ENCODE measurements around the gene ATP10A. TPM values are rescaled to one million over a fixed set of nuclear protein-coding genes. Genes with fewer than 3 reads are reported as not detected.

Gene ATP10A
- total RNA-seq, 1 donor from 2014 or later: not detected

DNA sequence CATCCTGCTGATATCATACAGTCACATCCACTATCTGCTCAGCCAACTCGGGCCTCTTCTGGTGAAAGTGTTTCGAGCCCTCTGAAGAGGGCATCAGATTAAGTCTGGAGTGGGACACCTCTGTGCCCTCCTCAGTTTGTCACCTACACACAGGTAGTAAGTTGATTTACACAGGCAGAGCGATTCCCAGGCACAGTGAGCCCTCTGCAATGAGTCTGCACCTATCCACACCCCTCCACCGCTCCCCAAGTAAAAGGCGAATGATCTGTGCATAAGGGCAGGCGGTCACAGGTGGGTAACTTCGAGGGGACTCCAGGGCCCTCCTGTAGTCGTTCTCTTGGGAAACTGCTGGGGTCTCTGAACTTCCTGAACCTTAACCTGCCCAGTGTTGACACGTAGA, 152.0 kb downstream of the ATP10A start:
- Mint-ChIP-seq H3K4me1 (no peaks in the 10 kb centered on the region), H3K4me3 (no peak overlapping the region), H3K27ac (no peak overlapping the region), H3K9me3 (no peaks in the 10 kb centered on the region), H3K27me3 (peaks cover 5% of the 10 kb centered on the region), H3K36me3 (ENCODE audit: low read depth) (no peaks in the 10 kb centered on the region)
- intact Hi-C loops (cut with micrococcal nuclease): no loop called here
- DNase-seq: no peak
- POLR2A ChIA-PET: no interaction called here
- no peak for ATAC-seq (ENCODE audit: low read depth)
- CTCF ChIA-PET: interaction anchor here (1.2 to 1.6 kb wide), 2 partner anchors 13 to 550 kb away, joined by 3 to 4 read pairs; no protein-coding TSS in a partner anchor
- TF ChIP-seq, protein P1, sequence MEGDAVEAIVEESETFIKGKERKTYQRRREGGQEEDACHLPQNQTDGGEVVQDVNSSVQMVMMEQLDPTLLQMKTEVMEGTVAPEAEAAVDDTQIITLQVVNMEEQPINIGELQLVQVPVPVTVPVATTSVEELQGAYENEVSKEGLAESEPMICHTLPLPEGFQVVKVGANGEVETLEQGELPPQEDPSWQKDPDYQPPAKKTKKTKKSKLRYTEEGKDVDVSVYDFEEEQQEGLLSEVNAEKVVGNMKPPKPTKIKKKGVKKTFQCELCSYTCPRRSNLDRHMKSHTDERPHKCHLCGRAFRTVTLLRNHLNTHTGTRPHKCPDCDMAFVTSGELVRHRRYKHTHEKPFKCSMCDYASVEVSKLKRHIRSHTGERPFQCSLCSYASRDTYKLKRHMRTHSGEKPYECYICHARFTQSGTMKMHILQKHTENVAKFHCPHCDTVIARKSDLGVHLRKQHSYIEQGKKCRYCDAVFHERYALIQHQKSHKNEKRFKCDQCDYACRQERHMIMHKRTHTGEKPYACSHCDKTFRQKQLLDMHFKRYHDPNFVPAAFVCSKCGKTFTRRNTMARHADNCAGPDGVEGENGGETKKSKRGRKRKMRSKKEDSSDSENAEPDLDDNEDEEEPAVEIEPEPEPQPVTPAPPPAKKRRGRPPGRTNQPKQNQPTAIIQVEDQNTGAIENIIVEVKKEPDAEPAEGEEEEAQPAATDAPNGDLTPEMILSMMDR (IDR thresholded peaks at IDR 0.05): no peak

DNA sequence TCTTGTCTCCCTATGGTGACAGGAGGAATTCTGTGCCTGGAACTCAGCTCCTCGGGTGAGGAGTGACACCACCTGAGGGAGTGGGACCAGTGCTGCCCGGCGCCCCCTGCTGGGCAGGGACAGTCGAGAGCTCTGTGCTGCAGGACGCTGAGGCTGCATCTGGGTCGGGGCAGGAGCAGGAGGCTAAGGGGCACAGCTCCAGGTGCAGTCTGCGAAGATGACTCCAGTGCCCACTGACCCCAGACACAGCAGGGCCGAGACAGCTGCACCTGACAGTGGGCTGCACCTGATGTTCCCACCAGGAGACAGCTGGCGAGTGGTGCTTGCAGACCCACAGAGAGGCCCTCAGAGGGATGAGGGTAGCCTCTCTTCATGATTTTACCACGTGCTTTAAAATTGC, 152.9 kb downstream of the ATP10A start:
- H3K4me3 Mint-ChIP-seq: no peak overlapping the region
- TF ChIP-seq, protein P1 (IDR thresholded peaks at IDR 0.05): no peak
- no peaks in the 10 kb centered on the region for H3K9me3 Mint-ChIP-seq
- H3K36me3 Mint-ChIP-seq (ENCODE audit: low read depth): no peaks in the 10 kb centered on the region
- POLR2A ChIA-PET: no interaction called here
- DNase-seq (peak; percentile 34), ATAC-seq (ENCODE audit: low read depth) (peak; percentile 58)
- CTCF ChIA-PET: interaction anchor here (0.8 to 1.6 kb wide), 7 partner anchors 13 to 551 kb away, joined by 3 to 8 read pairs (median 3); no protein-coding TSS in a partner anchor
- intact Hi-C loops (cut with micrococcal nuclease): loop anchor here (1.0 kb wide), 1 partner anchor 224 kb away; no protein-coding TSS in a partner anchor
- no peak overlapping the region for H3K27ac Mint-ChIP-seq
- H3K27me3 Mint-ChIP-seq: peaks cover 2% of the 10 kb centered on the region
- H3K4me1 Mint-ChIP-seq: no peaks in the 10 kb centered on the region

DNA sequence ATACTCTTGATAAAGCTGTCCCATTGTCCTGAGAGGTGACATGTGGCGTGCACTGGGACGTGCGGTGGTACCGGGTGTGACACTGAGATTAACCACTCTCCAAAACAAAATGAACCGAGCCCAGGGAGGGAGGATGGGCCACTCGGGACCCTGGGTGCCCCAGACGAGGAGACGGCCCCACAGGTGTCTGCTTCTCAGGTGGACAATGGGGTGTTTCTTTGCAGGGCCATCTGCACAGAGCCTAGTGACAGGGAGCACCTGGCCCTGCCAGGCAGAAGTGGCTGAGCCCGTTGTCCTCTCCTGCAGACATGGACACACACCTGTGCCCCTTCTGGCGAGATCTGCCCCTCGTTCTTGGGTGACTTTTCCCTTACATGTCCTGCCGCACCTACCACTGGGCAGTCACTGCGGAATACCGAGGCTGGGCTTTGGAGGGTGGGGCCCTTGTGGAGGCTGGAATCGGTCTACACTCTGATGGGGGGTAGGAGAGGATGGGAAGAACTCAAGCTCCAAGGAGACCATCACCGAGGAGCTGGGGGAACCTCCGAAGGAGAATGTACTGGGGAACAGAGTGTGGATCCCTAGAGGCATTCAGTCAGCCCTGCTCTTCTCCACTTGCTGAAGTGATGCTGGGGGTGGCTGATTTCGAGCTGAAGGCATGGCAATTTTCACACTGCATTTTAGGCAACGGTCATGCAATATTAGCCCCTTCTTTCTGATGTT, 153.5 kb downstream of the ATP10A start:
- no peak overlapping the region for H3K27ac Mint-ChIP-seq
- H3K27me3 Mint-ChIP-seq: peaks cover 2% of the 10 kb centered on the region
- H3K4me3 Mint-ChIP-seq: no peak overlapping the region
- intact Hi-C loops (cut with micrococcal nuclease): loop anchor here (1.0 kb wide), 1 partner anchor 225 kb away; no protein-coding TSS in a partner anchor
- CTCF ChIA-PET: interaction anchor here (0.8 to 1.6 kb wide), 6 partner anchors 13 to 386 kb away, joined by 3 to 8 read pairs (median 4); no protein-coding TSS in a partner anchor
- TF ChIP-seq, protein P1 (IDR thresholded peaks at IDR 0.05): no peak
- DNase-seq: no peak
- no peaks in the 10 kb centered on the region for H3K9me3 Mint-ChIP-seq
- no peaks in the 10 kb centered on the region for H3K36me3 Mint-ChIP-seq (ENCODE audit: low read depth)
- no peak for ATAC-seq (ENCODE audit: low read depth)
- H3K4me1 Mint-ChIP-seq: no peaks in the 10 kb centered on the region
- POLR2A ChIA-PET: no interaction called here

DNA sequence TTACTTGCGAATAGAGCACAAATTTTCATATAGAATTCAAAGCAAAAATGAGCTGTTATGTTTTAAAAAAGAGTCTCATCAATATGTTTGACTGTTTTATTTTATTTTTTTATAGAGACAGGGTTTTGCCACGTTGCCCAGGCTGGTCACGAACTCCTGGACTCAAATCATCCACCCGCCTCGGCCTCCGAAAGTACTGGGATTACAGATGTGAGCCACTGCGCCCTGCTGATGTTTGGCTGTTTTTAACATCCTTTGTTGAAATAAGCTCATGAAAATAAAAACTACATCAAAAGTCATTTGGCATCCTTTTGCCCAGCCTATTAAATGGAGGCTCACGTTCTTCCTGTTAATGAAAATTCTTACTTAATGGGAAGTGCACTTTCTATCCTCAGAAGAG, 154.7 kb downstream of the ATP10A start:
- TF ChIP-seq, protein P1 (IDR thresholded peaks at IDR 0.05): no peak
- POLR2A ChIA-PET: no interaction called here
- H3K27me3 Mint-ChIP-seq: peaks cover 2% of the 10 kb centered on the region
- no peak overlapping the region for H3K27ac Mint-ChIP-seq
- intact Hi-C loops (cut with micrococcal nuclease): no loop called here
- no peaks in the 10 kb centered on the region for H3K9me3 Mint-ChIP-seq
- no peak for ATAC-seq (ENCODE audit: low read depth)
- no peaks in the 10 kb centered on the region for H3K36me3 Mint-ChIP-seq (ENCODE audit: low read depth)
- DNase-seq: no peak
- H3K4me3 Mint-ChIP-seq: no peak overlapping the region
- H3K4me1 Mint-ChIP-seq: no peaks in the 10 kb centered on the region
- CTCF ChIA-PET: no interaction called here

DNA sequence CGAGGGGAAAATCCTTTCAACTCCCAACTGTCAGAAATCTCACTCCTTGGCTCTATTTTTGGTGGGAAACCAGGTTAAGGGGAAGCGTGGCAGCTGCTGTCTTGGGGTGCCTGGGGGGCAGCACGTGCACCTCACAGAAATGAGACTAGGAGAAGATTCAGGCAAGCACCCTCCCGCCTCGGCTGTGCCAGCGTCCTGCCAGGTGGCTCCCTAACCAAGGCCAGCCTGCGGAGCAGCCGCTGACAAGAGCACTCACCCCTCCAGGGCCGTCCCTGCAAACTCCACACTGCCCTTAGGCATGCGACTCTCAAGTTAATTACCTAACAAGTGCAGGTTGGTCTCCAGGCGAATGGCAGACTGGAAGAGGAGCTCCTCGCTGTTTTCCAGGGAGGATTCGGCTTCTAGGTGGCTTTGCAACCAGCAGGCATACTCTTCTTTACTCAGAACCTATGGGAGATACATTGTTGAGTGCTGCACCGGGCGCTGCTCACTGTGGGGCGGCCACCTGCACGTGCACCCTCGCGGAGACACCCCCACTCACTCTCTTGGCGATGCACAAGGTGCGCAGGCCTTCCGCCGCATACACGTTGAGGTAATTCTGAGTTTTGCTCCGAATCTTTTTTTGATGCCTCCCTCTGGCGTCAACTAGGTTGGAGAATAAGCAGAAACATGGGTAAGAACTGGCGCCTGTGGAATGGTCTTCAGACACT, 155.3 kb downstream of the ATP10A start:
- POLR2A ChIA-PET: no interaction called here
- ATAC-seq (ENCODE audit: low read depth) (no peak), DNase-seq (no peak)
- no peaks in the 10 kb centered on the region for H3K9me3 Mint-ChIP-seq
- H3K27me3 Mint-ChIP-seq: peaks cover 2% of the 10 kb centered on the region
- intact Hi-C loops (cut with micrococcal nuclease): no loop called here
- TF ChIP-seq, protein P1 (IDR thresholded peaks at IDR 0.05): no peak
- H3K36me3 Mint-ChIP-seq (ENCODE audit: low read depth): no peaks in the 10 kb centered on the region
- no peak overlapping the region for H3K27ac Mint-ChIP-seq
- no peaks in the 10 kb centered on the region for H3K4me1 Mint-ChIP-seq
- H3K4me3 Mint-ChIP-seq: no peak overlapping the region
- CTCF ChIA-PET: interaction anchor here (1.0 kb wide), 1 partner anchor 16 kb away, joined by 3 read pairs; no protein-coding TSS in a partner anchor

Measured in activated B cell treated with CpG ODN at 0.5 μM for 24 hours (primary cell).